Measurements from ENCODE around the gene CFDP1. TPM values are rescaled to one million over a fixed set of nuclear protein-coding genes. Genes with fewer than 3 reads are reported as not detected.

The CFDP1 gene
- total and polyA plus RNA-seq, 12 donors: 40.6 to 129 (median 61.4) TPM

DNA sequence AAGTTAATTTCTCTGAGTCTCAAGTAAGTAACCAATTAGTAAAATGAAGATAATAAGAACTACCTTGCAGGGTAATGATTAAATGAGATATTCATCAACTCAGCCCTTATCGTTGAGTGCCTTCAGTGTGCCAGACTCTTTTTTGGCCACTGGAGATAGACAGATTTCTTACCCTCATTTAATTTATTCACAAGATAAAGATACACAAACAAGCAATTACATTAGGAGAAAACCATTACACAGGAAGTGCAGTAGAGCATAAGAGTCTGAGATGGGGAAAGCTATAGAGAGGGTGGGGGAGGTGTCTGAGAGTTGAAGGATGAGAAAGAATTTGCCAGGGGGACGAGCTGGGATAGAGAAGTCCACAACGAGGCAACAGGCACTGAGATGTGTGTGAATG is 109.4 kb downstream of the CFDP1 start:
- intact Hi-C loops (cut with DNase I): no loop called here
- Histone ChIP-seq H3K27me3 (no peaks in the 10 kb centered on the region), H3K36me3 (replicated peaks in 1 of 2) (no peaks in the 10 kb centered on the region), H3K4me1 (replicated peaks in 1 of 2) (peaks cover 6 to 30% of the 10 kb centered on the region in 2 donors), H3K27ac (peak overlapping the region in 1 of 5 donors; percentile 46), H3K4me3 (no peak overlapping the region), H3K9me3 (replicated peaks in 1 of 3) (no peaks in the 10 kb centered on the region)
- DNase-seq: no peak
- no peak for TF ChIP-seq POLR2A (IDR thresholded peaks at IDR 0.05)
- TF ChIP-seq, protein P1, sequence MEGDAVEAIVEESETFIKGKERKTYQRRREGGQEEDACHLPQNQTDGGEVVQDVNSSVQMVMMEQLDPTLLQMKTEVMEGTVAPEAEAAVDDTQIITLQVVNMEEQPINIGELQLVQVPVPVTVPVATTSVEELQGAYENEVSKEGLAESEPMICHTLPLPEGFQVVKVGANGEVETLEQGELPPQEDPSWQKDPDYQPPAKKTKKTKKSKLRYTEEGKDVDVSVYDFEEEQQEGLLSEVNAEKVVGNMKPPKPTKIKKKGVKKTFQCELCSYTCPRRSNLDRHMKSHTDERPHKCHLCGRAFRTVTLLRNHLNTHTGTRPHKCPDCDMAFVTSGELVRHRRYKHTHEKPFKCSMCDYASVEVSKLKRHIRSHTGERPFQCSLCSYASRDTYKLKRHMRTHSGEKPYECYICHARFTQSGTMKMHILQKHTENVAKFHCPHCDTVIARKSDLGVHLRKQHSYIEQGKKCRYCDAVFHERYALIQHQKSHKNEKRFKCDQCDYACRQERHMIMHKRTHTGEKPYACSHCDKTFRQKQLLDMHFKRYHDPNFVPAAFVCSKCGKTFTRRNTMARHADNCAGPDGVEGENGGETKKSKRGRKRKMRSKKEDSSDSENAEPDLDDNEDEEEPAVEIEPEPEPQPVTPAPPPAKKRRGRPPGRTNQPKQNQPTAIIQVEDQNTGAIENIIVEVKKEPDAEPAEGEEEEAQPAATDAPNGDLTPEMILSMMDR (IDR thresholded peaks at IDR 0.05): no peak
- WGBS, 4 donors: 69 to 81% (median 79%) methylated on average over 3 of the region's 3 CpGs

- Histone ChIP-seq H3K9me3 (replicated peaks in 1 of 3) (no peaks in the 10 kb centered on the region), H3K4me3 (no peak overlapping the region), H3K27me3 (no peaks in the 10 kb centered on the region), H3K4me1 (replicated peaks in 1 of 2) (peaks cover 7 to 30% of the 10 kb centered on the region in 2 donors), H3K36me3 (replicated peaks in 1 of 2) (no peaks in the 10 kb centered on the region), H3K27ac (peak overlapping the region in 2 of 5 donors; percentile 46 to 60)
- no peak for DNase-seq
- intact Hi-C loops (cut with DNase I): no loop called here
- 57 to 66% (median 61%) methylated on average over 4 of the region's 4 CpGs for WGBS, 4 donors
- no peak for TF ChIP-seq POLR2A (IDR thresholded peaks at IDR 0.05)
- TF ChIP-seq, protein P1 (IDR thresholded peaks at IDR 0.05): no peak
These were observed 110.1 kb downstream of the CFDP1 start for GRCh38 chr16:75323198-75323597.

- Histone ChIP-seq H3K9me3 (replicated peaks in 1 of 3) (no peaks in the 10 kb centered on the region), H3K27me3 (no peaks in the 10 kb centered on the region), H3K27ac (peak overlapping the region in 1 of 5 donors; percentile 46), H3K4me3 (no peak overlapping the region), H3K36me3 (replicated peaks in 1 of 2) (no peaks in the 10 kb centered on the region), H3K4me1 (replicated peaks in 1 of 2) (peaks cover 9 to 30% of the 10 kb centered on the region in 2 donors)
- DNase-seq: peak in 2 of 7 donors; percentile 32
- 41 to 46% (median 43%) methylated on average over 3 of the region's 3 CpGs for WGBS, 4 donors
- intact Hi-C loops (cut with DNase I): no loop called here
- TF ChIP-seq, protein P1 (IDR thresholded peaks at IDR 0.05): no peak
- no peak for TF ChIP-seq POLR2A (IDR thresholded peaks at IDR 0.05)
These were observed 110.6 kb downstream of the CFDP1 start for GRCh38 chr16:75322740-75323139.

DNA sequence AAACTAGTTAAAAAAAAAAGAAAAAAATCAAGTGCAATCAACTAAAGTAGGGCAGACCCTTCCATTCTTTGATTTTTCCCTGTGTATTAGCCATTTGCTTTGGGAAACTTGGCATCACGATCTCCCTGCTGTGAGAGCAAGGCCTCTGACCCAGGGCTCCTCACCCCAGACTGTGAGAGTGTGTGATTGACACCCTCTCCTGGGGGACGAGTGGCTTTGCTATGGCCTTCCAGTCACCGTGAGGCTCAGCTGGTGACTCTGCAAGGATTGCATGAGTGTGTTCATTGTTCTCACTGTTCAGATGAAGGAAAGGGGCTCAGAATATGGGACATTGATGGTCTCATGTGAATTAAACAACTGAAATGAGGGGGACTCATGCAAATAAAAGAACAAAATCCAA is 112.9 kb downstream of the CFDP1 start:
- Histone ChIP-seq H3K27ac (peak overlapping the region in 2 of 5 donors; percentile 10 to 39), H3K27me3 (no peaks in the 10 kb centered on the region), H3K36me3 (replicated peaks in 1 of 2) (no peaks in the 10 kb centered on the region), H3K9me3 (replicated peaks in 1 of 3) (no peaks in the 10 kb centered on the region), H3K4me1 (replicated peaks in 1 of 2) (peaks cover 9 to 30% of the 10 kb centered on the region in 2 donors), H3K4me3 (no peak overlapping the region)
- intact Hi-C loops (cut with DNase I): no loop called here
- 16 to 50% (median 45%) methylated on average over 3 of the region's 3 CpGs for WGBS, 4 donors
- peak in 5 of 7 donors; percentile 32 to 63 (median 48) for DNase-seq
- no peak for TF ChIP-seq POLR2A (IDR thresholded peaks at IDR 0.05)
- TF ChIP-seq, protein P1 (IDR thresholded peaks at IDR 0.05): no peak

All from adrenal gland (tissue), 12 donors.